ENCODE measurements around the gene SPDYE6. TPM values are rescaled to one million over a fixed set of nuclear protein-coding genes. Genes with fewer than 3 reads are reported as not detected.

Gene SPDYE6
- total RNA-seq, 6 experiments from 2014 or later = not detected

GRCh38 chr7:102321351-102322201 is 34.7 kb downstream of the SPDYE6 start:
- Mint-ChIP-seq H3K27ac (no peak overlapping the region), H3K9me3 (no peaks in the 10 kb centered on the region), H3K27me3 (ENCODE audit: insufficient read depth) (peaks cover 17% of the 10 kb centered on the region), H3K4me3 (no peak overlapping the region), H3K36me3 (ENCODE audit: low read depth) (no peaks in the 10 kb centered on the region), H3K4me1 (ENCODE audit: low read depth) (no peaks in the 10 kb centered on the region)
- DNase-seq = no peak
- TF ChIP-seq CTCF (IDR thresholded peaks at IDR 0.05) = no peak

- Mint-ChIP-seq H3K27ac (no peak overlapping the region), H3K4me1 (ENCODE audit: low read depth) (no peaks in the 10 kb centered on the region), H3K4me3 (no peak overlapping the region), H3K36me3 (ENCODE audit: low read depth) (no peaks in the 10 kb centered on the region), H3K27me3 (ENCODE audit: insufficient read depth) (peaks cover 17% of the 10 kb centered on the region), H3K9me3 (no peaks in the 10 kb centered on the region)
- no peak for DNase-seq
- TF ChIP-seq CTCF (IDR thresholded peaks at IDR 0.05) = no peak
Observed at GRCh38 chr7:102320601-102321350, 35.5 kb downstream of the SPDYE6 start.

GRCh38 chr7:102320181-102320580 is 36.1 kb downstream of the SPDYE6 start:
- no peaks in the 10 kb centered on the region for H3K36me3 Mint-ChIP-seq (ENCODE audit: low read depth)
- no peak for DNase-seq
- H3K9me3 Mint-ChIP-seq = no peaks in the 10 kb centered on the region
- no peaks in the 10 kb centered on the region for H3K4me1 Mint-ChIP-seq (ENCODE audit: low read depth)
- no peak overlapping the region for H3K4me3 Mint-ChIP-seq
- no peak for TF ChIP-seq CTCF (IDR thresholded peaks at IDR 0.05)
- H3K27me3 Mint-ChIP-seq (ENCODE audit: insufficient read depth) = peaks cover 17% of the 10 kb centered on the region
- no peak overlapping the region for H3K27ac Mint-ChIP-seq

GRCh38 chr7:102319671-102320070 is 36.6 kb downstream of the SPDYE6 start:
- Mint-ChIP-seq H3K27ac (no peak overlapping the region), H3K4me3 (no peak overlapping the region), H3K9me3 (no peaks in the 10 kb centered on the region), H3K27me3 (ENCODE audit: insufficient read depth) (peaks cover 17% of the 10 kb centered on the region), H3K36me3 (ENCODE audit: low read depth) (no peaks in the 10 kb centered on the region), H3K4me1 (ENCODE audit: low read depth) (no peaks in the 10 kb centered on the region)
- TF ChIP-seq CTCF (IDR thresholded peaks at IDR 0.05) = no peak
- no peak for DNase-seq

GRCh38 chr7:102318482-102318971 is 37.7 kb downstream of the SPDYE6 start:
- no peak for DNase-seq
- peaks cover 16% of the 10 kb centered on the region for H3K27me3 Mint-ChIP-seq (ENCODE audit: insufficient read depth)
- H3K9me3 Mint-ChIP-seq = no peaks in the 10 kb centered on the region
- no peaks in the 10 kb centered on the region for H3K36me3 Mint-ChIP-seq (ENCODE audit: low read depth)
- no peak overlapping the region for H3K4me3 Mint-ChIP-seq
- H3K27ac Mint-ChIP-seq = no peak overlapping the region
- H3K4me1 Mint-ChIP-seq (ENCODE audit: low read depth) = no peaks in the 10 kb centered on the region
- TF ChIP-seq CTCF (IDR thresholded peaks at IDR 0.05) = no peak

All from HFFc6 (cell line).